Upper lobe of right lung (tissue), 1 donor: ENCODE data around the gene LAMP5. TPM values are rescaled to one million over a fixed set of nuclear protein-coding genes. Genes with fewer than 3 reads are reported as not detected.

Experiments used
- ATAC-seq: fragments of 200-7000 bp; cut with Tn5 transposase; one replicate; pipeline ENCODE4 v1.9.1; 2020; ENCODE audit warnings: mild to moderate bottlenecking, moderate library complexity
- DNase-seq: peaks from one replicate; pipeline ENCODE4 v3.0.0-alpha.2; 2020
- H3K27ac ChIP-seq: fragments of 200-600 bp; one replicate; pipeline ENCODE4 v1.8.0; 2022
- H3K27me3 ChIP-seq: fragments of 200-600 bp; one replicate; pipeline ENCODE4 v1.8.0; 2022; ENCODE audit warnings: mild to moderate bottlenecking
- H3K36me3 ChIP-seq: fragments of 200-600 bp; one replicate; pipeline ENCODE4 v1.8.0; 2022
- H3K4me1 ChIP-seq: fragments of 200-600 bp; one replicate; pipeline ENCODE4 v1.8.0; 2022
- H3K4me3 ChIP-seq: fragments of 200-600 bp; one replicate; pipeline ENCODE4 v1.8.0; 2022; ENCODE audit warnings: mild to moderate bottlenecking
- H3K9me3 ChIP-seq: fragments of 200-600 bp; one replicate; pipeline ENCODE4 v1.8.0; 2022
- intact Hi-C: fragments of 100-400 bp; cut with DNase I; formaldehyde crosslinking; loops from one replicate; pipeline ENCODE4 v1.11.0; 2022
- total RNA-seq: library from RNA; stranded (reverse); fragmentation: NEBNext Ultra II Directional; extraction: Animal tissue kit (Norgen Biotek cat#: 25700); gene quantifications from one replicate; pipeline ENCODE4 v1.2.1, GENCODE V29; 2021
- TF ChIP-seq, protein P1 (sequence below): fragments of 200-600 bp; IDR thresholded peaks from one replicate; pipeline ENCODE4 v1.8.0; 2022; ENCODE audit warnings: antibody characterized with exemption
- donor health status: DM: no; HTN: yes; CAD: no; lungs with severe emphysema.

LAMP5 gene
- total RNA-seq, 1 donor from 2014 or later = 0.49 TPM

DNA sequence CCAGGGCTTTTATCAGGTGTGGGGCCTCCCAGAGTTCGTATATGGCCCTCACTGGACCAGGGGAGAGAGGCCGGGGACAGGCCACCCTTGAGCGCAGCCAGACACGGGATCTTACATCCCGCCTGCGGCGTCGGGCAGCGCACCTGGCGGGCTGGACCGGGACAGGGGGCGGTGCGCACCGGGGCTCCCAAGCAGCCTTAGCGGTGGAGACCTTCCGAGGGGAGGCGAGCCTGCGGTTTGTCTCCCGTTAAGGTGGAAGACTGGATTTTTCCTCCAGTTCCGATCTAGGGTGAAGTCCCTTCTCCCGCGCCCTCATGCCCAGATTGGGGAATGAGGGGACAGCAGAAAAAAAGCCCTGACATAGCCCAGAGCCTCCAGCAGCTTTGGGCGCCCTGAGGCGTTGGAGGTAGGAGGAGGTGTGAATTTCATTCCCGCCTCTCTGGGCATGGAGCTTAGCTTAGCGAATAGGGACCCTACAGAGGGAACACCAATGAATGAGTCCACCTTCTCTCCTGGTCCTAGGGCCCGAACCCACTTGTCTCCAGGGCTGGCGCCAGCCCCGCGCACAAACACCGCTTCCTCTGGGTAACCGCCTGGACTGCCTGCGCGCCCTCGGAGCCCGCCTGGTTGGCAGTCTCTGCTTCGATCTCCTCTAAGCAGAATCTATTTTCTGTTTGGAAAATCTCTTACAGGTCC is 6.7 kb upstream of the LAMP5 start:
- no peaks in the 10 kb centered on the region for H3K9me3 ChIP-seq
- H3K27ac ChIP-seq = no peak overlapping the region
- H3K36me3 ChIP-seq = no peaks in the 10 kb centered on the region
- H3K27me3 ChIP-seq = peaks cover 55% of the 10 kb centered on the region
- TF ChIP-seq, protein P1, sequence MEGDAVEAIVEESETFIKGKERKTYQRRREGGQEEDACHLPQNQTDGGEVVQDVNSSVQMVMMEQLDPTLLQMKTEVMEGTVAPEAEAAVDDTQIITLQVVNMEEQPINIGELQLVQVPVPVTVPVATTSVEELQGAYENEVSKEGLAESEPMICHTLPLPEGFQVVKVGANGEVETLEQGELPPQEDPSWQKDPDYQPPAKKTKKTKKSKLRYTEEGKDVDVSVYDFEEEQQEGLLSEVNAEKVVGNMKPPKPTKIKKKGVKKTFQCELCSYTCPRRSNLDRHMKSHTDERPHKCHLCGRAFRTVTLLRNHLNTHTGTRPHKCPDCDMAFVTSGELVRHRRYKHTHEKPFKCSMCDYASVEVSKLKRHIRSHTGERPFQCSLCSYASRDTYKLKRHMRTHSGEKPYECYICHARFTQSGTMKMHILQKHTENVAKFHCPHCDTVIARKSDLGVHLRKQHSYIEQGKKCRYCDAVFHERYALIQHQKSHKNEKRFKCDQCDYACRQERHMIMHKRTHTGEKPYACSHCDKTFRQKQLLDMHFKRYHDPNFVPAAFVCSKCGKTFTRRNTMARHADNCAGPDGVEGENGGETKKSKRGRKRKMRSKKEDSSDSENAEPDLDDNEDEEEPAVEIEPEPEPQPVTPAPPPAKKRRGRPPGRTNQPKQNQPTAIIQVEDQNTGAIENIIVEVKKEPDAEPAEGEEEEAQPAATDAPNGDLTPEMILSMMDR = no peak
- ATAC-seq (no peak), DNase-seq (no peak)
- intact Hi-C loops = no loop called here
- H3K4me3 ChIP-seq = no peak overlapping the region
- peaks cover 9% of the 10 kb centered on the region for H3K4me1 ChIP-seq

DNA sequence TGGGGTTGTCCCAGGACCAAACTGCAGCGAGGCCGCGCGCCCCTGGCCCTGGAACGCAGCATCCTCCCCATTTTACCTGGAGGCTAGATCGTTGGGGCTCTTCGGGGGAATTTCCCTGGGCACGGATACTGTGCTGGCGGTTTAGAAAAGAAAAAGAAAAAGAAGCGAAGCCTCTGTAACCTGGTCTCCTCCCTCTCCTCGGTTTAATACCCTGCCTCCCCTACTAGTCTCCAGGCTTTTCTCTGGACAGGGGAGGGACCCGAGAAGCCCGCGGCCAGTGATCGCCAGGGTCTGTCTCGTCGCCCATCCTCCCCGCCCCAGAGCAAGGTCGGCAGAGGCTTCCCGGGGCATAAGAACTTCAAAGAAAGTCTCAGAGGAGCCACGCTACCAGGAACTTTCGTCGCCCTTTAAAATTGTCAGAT is 6.1 kb upstream of the LAMP5 start:
- Histone ChIP-seq H3K36me3 (no peaks in the 10 kb centered on the region), H3K9me3 (no peaks in the 10 kb centered on the region), H3K27me3 (peaks cover 55% of the 10 kb centered on the region), H3K4me1 (peaks cover 9% of the 10 kb centered on the region), H3K4me3 (no peak overlapping the region), H3K27ac (no peak overlapping the region)
- intact Hi-C loops = no loop called here
- DNase-seq (no peak), ATAC-seq (no peak)
- TF ChIP-seq, protein P1 = no peak

DNA sequence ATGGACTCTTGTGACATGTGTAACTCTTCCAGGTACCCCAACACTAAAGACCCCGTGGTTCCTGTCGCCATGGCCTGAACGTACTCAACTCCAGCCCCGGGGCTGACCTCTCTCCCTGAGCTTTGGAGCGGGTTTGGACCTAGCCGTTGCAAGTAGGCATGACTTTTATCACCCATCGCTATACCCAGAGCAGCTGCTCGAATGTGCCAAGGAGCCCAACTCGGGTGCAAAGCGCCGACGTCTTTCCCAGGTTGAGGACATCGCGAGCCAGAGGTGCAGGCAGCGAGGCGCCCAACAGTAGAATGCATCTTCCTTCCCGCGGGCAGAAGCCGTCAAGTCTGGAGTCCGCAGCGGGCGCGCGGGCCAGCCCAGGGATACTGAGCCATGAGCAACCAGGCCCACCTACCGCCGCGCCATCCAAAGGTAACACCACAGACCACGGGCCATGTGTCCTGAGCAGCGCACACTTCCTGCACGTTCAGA is 5.7 kb upstream of the LAMP5 start:
- Histone ChIP-seq H3K27ac (no peak overlapping the region), H3K4me3 (no peak overlapping the region), H3K9me3 (no peaks in the 10 kb centered on the region), H3K27me3 (peaks cover 55% of the 10 kb centered on the region), H3K4me1 (peaks cover 9% of the 10 kb centered on the region), H3K36me3 (no peaks in the 10 kb centered on the region)
- no peak for ATAC-seq
- TF ChIP-seq, protein P1 = no peak
- DNase-seq = no peak
- intact Hi-C loops = no loop called here

DNA sequence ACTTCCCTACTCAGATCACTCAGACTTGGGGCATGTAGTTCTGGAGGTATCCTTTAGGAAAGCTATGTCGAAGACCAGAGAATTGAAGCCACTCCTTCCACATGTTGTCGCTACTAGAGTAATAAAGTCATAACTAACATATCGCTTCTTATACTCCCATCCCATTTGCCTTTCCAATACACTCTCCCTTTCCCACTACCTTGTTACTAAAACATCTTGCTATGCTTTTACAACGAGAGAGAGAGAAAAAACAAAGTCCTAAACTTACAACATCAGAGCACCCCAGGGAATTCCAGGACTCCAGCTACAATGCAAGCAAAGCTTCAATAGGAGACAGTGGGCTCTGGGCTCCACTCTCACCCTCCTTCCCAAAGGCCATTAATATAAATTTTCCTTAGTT is 5.1 kb upstream of the LAMP5 start:
- TF ChIP-seq, protein P1 = no peak
- Histone ChIP-seq H3K4me3 (no peak overlapping the region), H3K9me3 (no peaks in the 10 kb centered on the region), H3K36me3 (no peaks in the 10 kb centered on the region), H3K4me1 (peaks cover 9% of the 10 kb centered on the region), H3K27me3 (peaks cover 58% of the 10 kb centered on the region), H3K27ac (no peak overlapping the region)
- ATAC-seq (no peak), DNase-seq (no peak)
- intact Hi-C loops = no loop called here

DNA sequence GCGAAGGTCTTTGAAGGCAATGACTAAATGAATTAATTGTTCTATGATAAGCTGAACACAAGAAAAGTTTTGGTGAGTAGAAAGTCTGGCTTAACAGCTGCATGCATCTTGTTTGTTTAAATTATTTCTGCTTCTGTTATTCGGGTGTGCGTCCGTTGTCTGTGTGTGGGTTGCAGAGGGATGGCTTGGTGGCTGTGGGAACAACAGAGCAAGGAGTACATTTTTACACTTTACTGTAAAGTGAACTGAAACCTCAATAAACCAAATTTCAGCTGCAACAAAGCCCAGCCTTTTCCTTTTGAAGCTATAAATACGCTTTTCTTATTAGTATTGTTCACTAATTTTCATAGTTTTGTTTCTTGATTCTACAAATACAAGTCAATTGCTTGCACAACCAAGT is 3.5 kb upstream of the LAMP5 start:
- Histone ChIP-seq H3K4me1 (peaks cover 21% of the 10 kb centered on the region), H3K9me3 (no peaks in the 10 kb centered on the region), H3K27me3 (peaks cover 64% of the 10 kb centered on the region), H3K27ac (no peak overlapping the region), H3K36me3 (no peaks in the 10 kb centered on the region), H3K4me3 (no peak overlapping the region)
- intact Hi-C loops = no loop called here
- TF ChIP-seq, protein P1 = no peak
- ATAC-seq (no peak), DNase-seq (no peak)

DNA sequence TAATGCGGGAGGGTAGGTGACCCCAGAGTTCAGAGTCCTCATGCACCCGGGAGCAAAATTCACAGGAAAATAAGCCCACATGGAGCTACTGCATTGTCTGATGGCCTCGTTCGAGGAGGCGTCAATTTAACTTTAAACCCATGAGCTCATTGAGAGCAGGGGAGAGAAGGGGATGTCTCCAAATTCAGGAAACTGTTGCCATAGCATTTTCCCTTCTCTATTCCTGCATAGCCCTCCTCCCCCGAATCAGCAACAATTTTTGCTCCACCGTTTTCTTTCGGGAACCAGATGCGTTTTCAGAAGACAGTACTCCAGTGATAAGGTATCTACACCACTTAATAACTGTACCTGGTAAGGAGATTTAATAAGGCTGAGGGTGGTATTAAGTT is 324 bp upstream of the LAMP5 start:
- Histone ChIP-seq H3K36me3 (no peaks in the 10 kb centered on the region), H3K4me1 (peaks cover 22% of the 10 kb centered on the region), H3K27ac (no peak overlapping the region), H3K9me3 (no peaks in the 10 kb centered on the region), H3K4me3 (no peak overlapping the region), H3K27me3 (peaks cover 42% of the 10 kb centered on the region)
- ATAC-seq (no peak), DNase-seq (no peak)
- TF ChIP-seq, protein P1 = no peak
- intact Hi-C loops = no loop called here
